IMR-90 (cell line): ENCODE measurements around the gene AKR1D1.

Experiments used
- BHLHE40 ChIP-seq: fragments of 150-350 bp; IDR thresholded peaks from 2 replicates; pipeline ENCODE4 v1.6.1; 2016; ENCODE audit warnings: mild to moderate bottlenecking, low read depth, low read length
- CEBPB ChIP-seq: IDR thresholded peaks from 2 replicates; pipeline ENCODE4 v1.6.1; 2012; ENCODE audit warnings: low read depth, low read length, improper control_type of control experiment
- CTCF ChIP-seq: conservative IDR thresholded peaks from 2 replicates; pipeline ENCODE4 v1.5.1; 2012; ENCODE audit warnings: mild to moderate bottlenecking, low read depth, low read length, improper control_type of control experiment
- POLR2A ChIP-seq: IDR thresholded peaks from 2 replicates; pipeline ENCODE4 v1.6.1; 2012; ENCODE audit warnings: mild to moderate bottlenecking, low read depth, low read length
- RAD21 ChIP-seq: IDR thresholded peaks from 2 replicates; pipeline ENCODE4 v1.6.1; 2012; ENCODE audit warnings: low read length, improper control_type of control experiment
- RFX5 ChIP-seq: IDR thresholded peaks from 2 replicates; pipeline ENCODE4 v1.8.0; 2012; ENCODE audit warnings: low read depth, mild to moderate bottlenecking, low read length, moderate library complexity
- USF2 ChIP-seq: fragments of 150-350 bp; IDR thresholded peaks from 2 replicates; pipeline ENCODE4 v1.6.1; 2017; ENCODE audit warnings: mild to moderate bottlenecking, antibody characterized with exemption, low read length, low read depth

- TF ChIP-seq BHLHE40: no peak
- no peak for TF ChIP-seq RAD21
- TF ChIP-seq CTCF: no peak
- TF ChIP-seq POLR2A: no peak
- no peak for TF ChIP-seq RFX5
- TF ChIP-seq CEBPB: no peak
- no peak for TF ChIP-seq USF2
These were observed 82.7 kb downstream of the AKR1D1 start for GRCh38 chr7:138158739-138159528.
